ENCODE measurements around the gene NOTCH1.

DNA sequence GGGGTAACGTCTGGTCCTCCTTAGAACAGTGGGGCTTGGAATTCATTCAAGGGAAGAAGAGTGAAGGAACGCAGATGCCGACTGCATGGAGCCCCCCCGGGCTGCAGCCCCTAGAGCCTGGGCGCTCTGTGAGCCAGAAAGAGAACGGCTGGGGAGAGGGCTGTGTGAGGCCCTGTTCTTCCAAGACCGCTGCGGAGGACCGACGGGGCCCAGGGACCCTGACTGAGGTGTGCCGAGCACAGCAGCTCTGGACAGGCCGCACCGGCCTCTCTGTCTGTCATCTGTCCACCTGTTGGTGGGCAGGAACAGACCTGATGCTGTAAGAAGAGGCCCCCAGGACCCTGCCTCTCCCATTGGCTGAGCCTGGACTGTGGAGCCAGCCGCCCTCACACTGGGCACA is 7.7 kb upstream of the NOTCH1 start:
- TF ChIP-seq, protein P1, sequence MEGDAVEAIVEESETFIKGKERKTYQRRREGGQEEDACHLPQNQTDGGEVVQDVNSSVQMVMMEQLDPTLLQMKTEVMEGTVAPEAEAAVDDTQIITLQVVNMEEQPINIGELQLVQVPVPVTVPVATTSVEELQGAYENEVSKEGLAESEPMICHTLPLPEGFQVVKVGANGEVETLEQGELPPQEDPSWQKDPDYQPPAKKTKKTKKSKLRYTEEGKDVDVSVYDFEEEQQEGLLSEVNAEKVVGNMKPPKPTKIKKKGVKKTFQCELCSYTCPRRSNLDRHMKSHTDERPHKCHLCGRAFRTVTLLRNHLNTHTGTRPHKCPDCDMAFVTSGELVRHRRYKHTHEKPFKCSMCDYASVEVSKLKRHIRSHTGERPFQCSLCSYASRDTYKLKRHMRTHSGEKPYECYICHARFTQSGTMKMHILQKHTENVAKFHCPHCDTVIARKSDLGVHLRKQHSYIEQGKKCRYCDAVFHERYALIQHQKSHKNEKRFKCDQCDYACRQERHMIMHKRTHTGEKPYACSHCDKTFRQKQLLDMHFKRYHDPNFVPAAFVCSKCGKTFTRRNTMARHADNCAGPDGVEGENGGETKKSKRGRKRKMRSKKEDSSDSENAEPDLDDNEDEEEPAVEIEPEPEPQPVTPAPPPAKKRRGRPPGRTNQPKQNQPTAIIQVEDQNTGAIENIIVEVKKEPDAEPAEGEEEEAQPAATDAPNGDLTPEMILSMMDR (conservative IDR thresholded peaks at IDR 0.05) = no peak
- TF ChIP-seq ZFX (IDR thresholded peaks at IDR 0.05) = no peak

All from C4-2B (cell line).